ENCODE results near the gene DPP4.

The DPP4 gene

DNA sequence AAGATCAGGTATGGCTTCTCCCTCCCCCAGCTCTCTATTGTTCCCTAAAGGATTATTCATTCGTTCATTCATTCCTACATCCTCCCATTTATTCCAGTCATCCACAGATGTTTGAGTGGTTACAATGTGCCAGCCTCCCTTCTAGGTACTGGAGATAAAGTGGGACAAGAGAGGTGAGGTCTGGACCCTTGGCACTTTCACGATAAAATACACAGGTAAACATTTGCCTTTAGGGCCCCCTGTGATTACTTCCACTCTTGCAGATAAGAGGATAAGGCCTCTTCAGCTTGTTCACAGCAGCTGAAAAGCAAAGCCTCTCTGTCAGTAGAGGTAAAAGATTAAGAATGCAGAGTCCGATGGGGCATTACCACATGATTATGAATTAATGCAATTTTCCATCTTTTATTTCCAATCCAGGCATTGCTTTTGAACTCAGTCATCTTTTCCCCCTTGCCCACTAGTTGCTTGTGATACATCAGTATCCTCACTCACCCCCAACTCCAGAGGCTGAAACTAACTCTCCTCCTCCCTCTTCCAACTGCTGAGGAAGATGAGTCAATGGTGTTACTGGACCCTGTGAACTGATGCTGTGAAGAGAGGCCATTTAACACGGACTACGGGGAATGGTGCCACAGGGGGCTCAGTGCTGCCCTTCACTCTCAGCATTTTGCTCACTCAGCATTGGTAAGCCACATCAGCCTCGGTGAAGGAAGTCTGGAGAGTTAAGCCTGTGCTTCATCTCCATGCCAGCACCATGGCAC, 1.1 kb upstream of the DPP4 start:
- Histone ChIP-seq H3K79me2 (ENCODE audit: insufficient read depth, low read length) (peaks cover 54% of the 10 kb centered on the region), H3K4me1 (ENCODE audit: insufficient read depth, low read length) (peaks cover 48% of the 10 kb centered on the region), H3K4me2 (ENCODE audit: insufficient read depth, low read length) (peak overlapping the region; percentile 70), H3K4me3 (ENCODE audit: low read depth in 1 of 2, low read length in 2 of 2) (peak overlapping the region in 1 of 2 experiments; percentile 71; a peak in 2 of 4 replicates), H3K27me3 (ENCODE audit: insufficient read depth, low read length, poor library complexity) (no peaks in the 10 kb centered on the region), H3K9me3 (ENCODE audit: insufficient read depth, low read length, severe bottlenecking) (peaks cover 25% of the 10 kb centered on the region), H3K9ac (ENCODE audit: low read depth, low read length) (peak overlapping the region; percentile 99), H3K27ac (ENCODE audit: low read length) (peak overlapping the region; percentile 94), H3K36me3 (ENCODE audit: insufficient read depth, low read length) (peaks cover 35% of the 10 kb centered on the region), H4K20me1 (ENCODE audit: insufficient read depth, low read length) (no peaks in the 10 kb centered on the region), H2AFZ (ENCODE audit: low read depth, low read length) (peak overlapping the region; percentile 80)
- no peak for ATAC-seq (ENCODE audit: insufficient read depth, low read depth)
- TF ChIP-seq EZH2 (IDR thresholded peaks at IDR 0.05; ENCODE audit: borderline replicate concordance, low read depth, low read length, severe bottlenecking) = no peak
- TF ChIP-seq, protein P1, sequence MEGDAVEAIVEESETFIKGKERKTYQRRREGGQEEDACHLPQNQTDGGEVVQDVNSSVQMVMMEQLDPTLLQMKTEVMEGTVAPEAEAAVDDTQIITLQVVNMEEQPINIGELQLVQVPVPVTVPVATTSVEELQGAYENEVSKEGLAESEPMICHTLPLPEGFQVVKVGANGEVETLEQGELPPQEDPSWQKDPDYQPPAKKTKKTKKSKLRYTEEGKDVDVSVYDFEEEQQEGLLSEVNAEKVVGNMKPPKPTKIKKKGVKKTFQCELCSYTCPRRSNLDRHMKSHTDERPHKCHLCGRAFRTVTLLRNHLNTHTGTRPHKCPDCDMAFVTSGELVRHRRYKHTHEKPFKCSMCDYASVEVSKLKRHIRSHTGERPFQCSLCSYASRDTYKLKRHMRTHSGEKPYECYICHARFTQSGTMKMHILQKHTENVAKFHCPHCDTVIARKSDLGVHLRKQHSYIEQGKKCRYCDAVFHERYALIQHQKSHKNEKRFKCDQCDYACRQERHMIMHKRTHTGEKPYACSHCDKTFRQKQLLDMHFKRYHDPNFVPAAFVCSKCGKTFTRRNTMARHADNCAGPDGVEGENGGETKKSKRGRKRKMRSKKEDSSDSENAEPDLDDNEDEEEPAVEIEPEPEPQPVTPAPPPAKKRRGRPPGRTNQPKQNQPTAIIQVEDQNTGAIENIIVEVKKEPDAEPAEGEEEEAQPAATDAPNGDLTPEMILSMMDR (IDR thresholded peaks at IDR 0.05; ENCODE audit: borderline replicate concordance, extremely low read depth, low read length, poor library complexity, severe bottlenecking) = no peak
- no peak for DNase-seq

DNA sequence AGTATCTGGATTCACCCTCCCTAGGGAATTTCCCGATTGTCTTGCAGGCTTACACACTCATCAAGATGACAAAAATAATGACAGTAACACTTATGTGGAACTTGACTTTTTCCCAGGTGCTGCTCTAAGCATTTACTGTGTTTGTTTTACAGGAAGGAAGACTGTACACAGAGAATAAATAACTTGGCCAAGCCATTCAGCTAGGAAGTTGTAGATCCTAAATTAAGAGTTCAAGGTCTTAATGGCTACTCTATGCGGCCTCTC, 549 bp upstream of the DPP4 start:
- H4K20me1 ChIP-seq (ENCODE audit: insufficient read depth, low read length) = no peaks in the 10 kb centered on the region
- peaks cover 60% of the 10 kb centered on the region for H3K79me2 ChIP-seq (ENCODE audit: insufficient read depth, low read length)
- DNase-seq = no peak
- H3K9ac ChIP-seq (ENCODE audit: low read depth, low read length) = peak overlapping the region; percentile 99
- H3K9me3 ChIP-seq (ENCODE audit: insufficient read depth, low read length, severe bottlenecking) = peaks cover 20% of the 10 kb centered on the region
- peak overlapping the region; percentile 70 for H3K4me2 ChIP-seq (ENCODE audit: insufficient read depth, low read length)
- no peaks in the 10 kb centered on the region for H3K27me3 ChIP-seq (ENCODE audit: insufficient read depth, low read length, poor library complexity)
- peak overlapping the region; percentile 94 for H3K27ac ChIP-seq (ENCODE audit: low read length)
- peaks cover 39% of the 10 kb centered on the region for H3K36me3 ChIP-seq (ENCODE audit: insufficient read depth, low read length)
- peaks cover 53% of the 10 kb centered on the region for H3K4me1 ChIP-seq (ENCODE audit: insufficient read depth, low read length)
- H2AFZ ChIP-seq (ENCODE audit: low read depth, low read length) = peak overlapping the region; percentile 80
- TF ChIP-seq, protein P1 (IDR thresholded peaks at IDR 0.05; ENCODE audit: borderline replicate concordance, extremely low read depth, low read length, poor library complexity, severe bottlenecking) = no peak
- no peak for TF ChIP-seq EZH2 (IDR thresholded peaks at IDR 0.05; ENCODE audit: borderline replicate concordance, low read depth, low read length, severe bottlenecking)
- ATAC-seq (ENCODE audit: insufficient read depth, low read depth) = no peak
- H3K4me3 ChIP-seq (ENCODE audit: low read depth in 1 of 2, low read length in 2 of 2) = peak overlapping the region; percentile 71 to 72; a peak in 3 of 4 replicates

DNA sequence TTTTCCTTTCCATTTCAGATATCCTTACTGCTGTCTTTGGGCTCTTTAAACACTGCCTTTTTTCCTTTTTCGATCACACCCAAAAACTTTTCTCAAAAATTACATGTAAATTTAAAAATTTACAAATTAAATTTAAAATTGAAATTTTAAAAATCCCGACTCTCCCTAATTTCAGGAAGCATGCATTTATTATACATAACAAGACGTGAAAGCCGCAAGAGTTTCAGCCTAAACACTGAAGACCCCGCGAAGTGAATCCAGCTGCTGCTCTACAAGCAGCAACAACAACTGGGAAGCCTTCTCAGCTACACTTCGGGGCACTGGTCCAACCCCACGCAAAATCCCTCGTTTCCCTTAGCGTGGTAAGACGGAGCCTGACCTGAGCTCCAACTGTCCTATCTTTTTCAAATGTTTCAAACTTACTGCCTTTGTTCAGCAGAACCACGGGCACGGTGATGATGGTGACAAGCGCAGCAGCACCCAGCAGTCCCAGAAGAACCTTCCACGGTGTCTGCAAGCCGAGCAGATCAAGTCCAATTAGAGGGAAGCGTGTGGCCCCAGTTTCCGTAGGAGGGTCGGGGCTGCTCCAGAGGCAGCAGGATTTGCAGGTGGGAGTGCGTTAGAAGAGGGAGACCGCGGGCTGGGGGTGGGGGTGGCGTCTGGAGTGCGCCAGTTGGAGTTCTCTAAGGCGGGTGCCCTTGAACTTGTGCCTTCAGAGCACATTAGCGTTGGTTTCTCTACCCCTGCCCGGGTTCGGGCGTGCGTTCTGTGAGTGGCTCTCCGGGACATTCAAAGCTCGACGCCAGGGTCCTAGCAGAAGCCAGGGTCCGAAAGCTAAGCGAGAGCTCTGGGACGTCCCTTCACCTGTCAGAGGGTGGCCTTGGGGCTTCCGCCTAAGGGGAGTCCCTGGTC, 783 bp downstream of the DPP4 start:
- ATAC-seq (ENCODE audit: insufficient read depth, low read depth) (peak; percentile 72), DNase-seq (peak; percentile 81)
- Histone ChIP-seq H3K27me3 (ENCODE audit: insufficient read depth, low read length, poor library complexity) (no peaks in the 10 kb centered on the region), H3K27ac (ENCODE audit: low read length) (peak overlapping the region; percentile 94), H3K9ac (ENCODE audit: low read depth, low read length) (peak overlapping the region; percentile 99), H3K4me3 (ENCODE audit: low read depth in 1 of 2, low read length in 2 of 2) (peak overlapping the region; percentile 71 to 72), H3K4me2 (ENCODE audit: insufficient read depth, low read length) (peak overlapping the region; percentile 70), H2AFZ (ENCODE audit: low read depth, low read length) (peak overlapping the region; percentile 80), H4K20me1 (ENCODE audit: insufficient read depth, low read length) (peaks cover 5% of the 10 kb centered on the region; the same call in 1 of the 2 replicates), H3K9me3 (ENCODE audit: insufficient read depth, low read length, severe bottlenecking) (peaks cover 8% of the 10 kb centered on the region), H3K36me3 (ENCODE audit: insufficient read depth, low read length) (peaks cover 52% of the 10 kb centered on the region), H3K79me2 (ENCODE audit: insufficient read depth, low read length) (peaks cover 73% of the 10 kb centered on the region), H3K4me1 (ENCODE audit: insufficient read depth, low read length) (peaks cover 66% of the 10 kb centered on the region)
- TF ChIP-seq, protein P1 (IDR thresholded peaks at IDR 0.05; ENCODE audit: borderline replicate concordance, extremely low read depth, low read length, poor library complexity, severe bottlenecking) = no peak
- TF ChIP-seq EZH2 (IDR thresholded peaks at IDR 0.05; ENCODE audit: borderline replicate concordance, low read depth, low read length, severe bottlenecking) = no peak

Data from DND-41 (cell line).